ENCODE results near the gene INCENP.

The INCENP gene

DNA sequence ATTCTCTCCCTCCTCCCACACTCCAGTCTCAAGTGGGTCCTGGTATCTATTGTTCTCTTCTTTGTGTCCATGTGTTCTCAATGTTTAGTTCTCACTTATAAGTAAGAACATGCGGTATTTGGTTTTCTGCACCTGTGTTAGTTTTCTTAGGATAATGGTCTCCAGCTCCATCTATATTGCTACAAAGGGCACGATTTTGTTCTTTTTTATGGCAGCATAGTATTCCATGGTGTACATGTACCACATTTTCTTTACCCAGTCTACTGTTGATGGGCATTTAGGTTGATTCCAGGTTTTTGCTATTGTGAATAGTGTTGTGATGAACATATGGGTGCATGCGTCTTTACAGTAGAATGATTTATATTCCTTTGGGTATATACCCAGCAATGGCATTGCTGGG lies 4.2 kb upstream of the INCENP start:
- Histone ChIP-seq H4K20me1 (ENCODE audit: insufficient read depth, low read length) (no peaks in the 10 kb centered on the region), H3K4me2 (ENCODE audit: low read length) (no peak overlapping the region), H3K4me1 (ENCODE audit: insufficient read depth, low read length, severe bottlenecking) (peaks cover 6% of the 10 kb centered on the region), H2AFZ (ENCODE audit: low read length) (no peak overlapping the region), H3K27me3 (ENCODE audit: insufficient read depth, low read length) (no peaks in the 10 kb centered on the region; the same call in 1 of the 2 replicates), H3F3A (ENCODE audit: insufficient read depth, low read length) (no peaks in the 10 kb centered on the region), H3K9me2 (ENCODE audit: low read depth, low read length) (no peaks in the 10 kb centered on the region), H3K9ac (ENCODE audit: low read length) (no peak overlapping the region), H3K27ac (ENCODE audit: low read depth, low read length, poor library complexity, severe bottlenecking) (no peak overlapping the region), H3K36me3 (ENCODE audit: insufficient read depth, low read length) (peaks cover 4% of the 10 kb centered on the region), H3K79me2 (ENCODE audit: insufficient read depth, low read length) (peaks cover 5% of the 10 kb centered on the region), H3K9me3 (ENCODE audit: low read length) (peaks cover 9% of the 10 kb centered on the region), H3K4me3 (ENCODE audit: low read depth, low read length, poor library complexity, severe bottlenecking) (no peak overlapping the region)
- TF ChIP-seq, protein P1, sequence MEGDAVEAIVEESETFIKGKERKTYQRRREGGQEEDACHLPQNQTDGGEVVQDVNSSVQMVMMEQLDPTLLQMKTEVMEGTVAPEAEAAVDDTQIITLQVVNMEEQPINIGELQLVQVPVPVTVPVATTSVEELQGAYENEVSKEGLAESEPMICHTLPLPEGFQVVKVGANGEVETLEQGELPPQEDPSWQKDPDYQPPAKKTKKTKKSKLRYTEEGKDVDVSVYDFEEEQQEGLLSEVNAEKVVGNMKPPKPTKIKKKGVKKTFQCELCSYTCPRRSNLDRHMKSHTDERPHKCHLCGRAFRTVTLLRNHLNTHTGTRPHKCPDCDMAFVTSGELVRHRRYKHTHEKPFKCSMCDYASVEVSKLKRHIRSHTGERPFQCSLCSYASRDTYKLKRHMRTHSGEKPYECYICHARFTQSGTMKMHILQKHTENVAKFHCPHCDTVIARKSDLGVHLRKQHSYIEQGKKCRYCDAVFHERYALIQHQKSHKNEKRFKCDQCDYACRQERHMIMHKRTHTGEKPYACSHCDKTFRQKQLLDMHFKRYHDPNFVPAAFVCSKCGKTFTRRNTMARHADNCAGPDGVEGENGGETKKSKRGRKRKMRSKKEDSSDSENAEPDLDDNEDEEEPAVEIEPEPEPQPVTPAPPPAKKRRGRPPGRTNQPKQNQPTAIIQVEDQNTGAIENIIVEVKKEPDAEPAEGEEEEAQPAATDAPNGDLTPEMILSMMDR (IDR thresholded peaks at IDR 0.05; ENCODE audit: low read length), result no peak
- no peak for TF ChIP-seq EZH2 (IDR thresholded peaks at IDR 0.05; ENCODE audit: borderline replicate concordance, low read length)

GRCh38 chr11:62120001-62120400 lies 3.8 kb upstream of the INCENP start:
- Histone ChIP-seq H3K9me2 (ENCODE audit: low read depth, low read length) (no peaks in the 10 kb centered on the region), H3K9me3 (ENCODE audit: low read length) (peaks cover 9% of the 10 kb centered on the region), H3K4me2 (ENCODE audit: low read length) (no peak overlapping the region), H3K4me3 (ENCODE audit: low read depth, low read length, poor library complexity, severe bottlenecking) (no peak overlapping the region), H4K20me1 (ENCODE audit: insufficient read depth, low read length) (no peaks in the 10 kb centered on the region), H3K79me2 (ENCODE audit: insufficient read depth, low read length) (peaks cover 9% of the 10 kb centered on the region), H3K27me3 (ENCODE audit: insufficient read depth, low read length) (no peaks in the 10 kb centered on the region; the same call in 1 of the 2 replicates), H3K4me1 (ENCODE audit: insufficient read depth, low read length, severe bottlenecking) (peaks cover 7% of the 10 kb centered on the region), H3F3A (ENCODE audit: insufficient read depth, low read length) (no peaks in the 10 kb centered on the region), H2AFZ (ENCODE audit: low read length) (no peak overlapping the region), H3K36me3 (ENCODE audit: insufficient read depth, low read length) (peaks cover 4% of the 10 kb centered on the region), H3K27ac (ENCODE audit: low read depth, low read length, poor library complexity, severe bottlenecking) (no peak overlapping the region), H3K9ac (ENCODE audit: low read length) (no peak overlapping the region)
- TF ChIP-seq EZH2 (IDR thresholded peaks at IDR 0.05; ENCODE audit: borderline replicate concordance, low read length), result no peak
- TF ChIP-seq, protein P1 (IDR thresholded peaks at IDR 0.05; ENCODE audit: low read length), result no peak

DNA sequence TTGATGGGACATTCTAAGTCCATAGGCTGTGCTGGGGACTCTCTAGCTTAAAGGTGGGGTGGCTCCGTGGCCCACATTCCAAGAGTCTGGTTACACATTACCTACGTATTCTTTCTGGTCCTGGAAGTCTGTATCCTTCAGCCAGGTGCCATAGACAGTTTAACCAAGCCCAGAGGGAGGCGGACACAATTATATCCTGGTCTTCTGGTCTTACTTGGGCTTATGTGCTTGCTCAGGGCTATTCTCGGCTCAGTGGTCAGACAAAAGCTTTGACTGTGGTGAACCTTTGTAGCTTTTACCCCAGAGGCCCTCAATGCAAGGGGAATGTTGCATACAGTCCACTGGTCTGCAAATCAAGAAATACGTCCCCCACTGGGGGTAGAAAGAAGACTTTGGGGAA lies 3.4 kb upstream of the INCENP start:
- Histone ChIP-seq H3K4me2 (ENCODE audit: low read length) (no peak overlapping the region), H3F3A (ENCODE audit: insufficient read depth, low read length) (no peaks in the 10 kb centered on the region), H3K27me3 (ENCODE audit: insufficient read depth, low read length) (no peaks in the 10 kb centered on the region; the same call in 1 of the 2 replicates), H3K9me2 (ENCODE audit: low read depth, low read length) (no peaks in the 10 kb centered on the region), H3K36me3 (ENCODE audit: insufficient read depth, low read length) (peaks cover 4% of the 10 kb centered on the region), H3K4me3 (ENCODE audit: low read depth, low read length, poor library complexity, severe bottlenecking) (no peak overlapping the region), H3K9ac (ENCODE audit: low read length) (no peak overlapping the region), H4K20me1 (ENCODE audit: insufficient read depth, low read length) (no peaks in the 10 kb centered on the region), H3K27ac (ENCODE audit: low read depth, low read length, poor library complexity, severe bottlenecking) (no peak overlapping the region), H3K79me2 (ENCODE audit: insufficient read depth, low read length) (peaks cover 14% of the 10 kb centered on the region), H2AFZ (ENCODE audit: low read length) (no peak overlapping the region), H3K4me1 (ENCODE audit: insufficient read depth, low read length, severe bottlenecking) (peaks cover 11% of the 10 kb centered on the region), H3K9me3 (ENCODE audit: low read length) (peaks cover 9% of the 10 kb centered on the region)
- TF ChIP-seq, protein P1 (IDR thresholded peaks at IDR 0.05; ENCODE audit: low read length), result no peak
- no peak for TF ChIP-seq EZH2 (IDR thresholded peaks at IDR 0.05; ENCODE audit: borderline replicate concordance, low read length)
